B cell (primary cell): Measurements from ENCODE around the gene PHLDB2.

ENCODE experiments used
- CTCF ChIP-seq: fragments of 200-600 bp; IDR thresholded peaks from one replicate; pipeline ENCODE4 v1.8.0; 2022; ENCODE audit warnings: antibody characterized with exemption, mild to moderate bottlenecking
- EZH2 ChIP-seq: IDR thresholded peaks from 2 replicates; pipeline ENCODE4 v1.6.1; 2012; ENCODE audit warnings: borderline replicate concordance, low read depth, mild to moderate bottlenecking, moderate library complexity, low read length; ENCODE audit not compliant: insufficient read depth, poor library complexity, severe bottlenecking

- TF ChIP-seq CTCF: no peak
- no peak for TF ChIP-seq EZH2
Observed at GRCh38 chr3:111871809-111872623, 13.0 kb downstream of the PHLDB2 start.
